Middle frontal gyrus (tissue), 1 donor: ENCODE data around the gene OSBPL5.

ENCODE experiments used
- DNase-seq: peaks from one replicate; pipeline ENCODE4 v3.0.0-alpha.2; 2015; ENCODE audit warnings: low spot score; ENCODE audit errors: extremely low spot score

The OSBPL5 gene

GRCh38 chr11:3152471-3153110 is 12.5 kb downstream of the OSBPL5 start:
- no peak for DNase-seq

GRCh38 chr11:3150726-3151125 is 14.4 kb downstream of the OSBPL5 start:
- DNase-seq: no peak

GRCh38 chr11:3149852-3150188 is 15.3 kb downstream of the OSBPL5 start:
- DNase-seq: no peak

- no peak for DNase-seq
Observed at GRCh38 chr11:3148990-3149851, 15.9 kb downstream of the OSBPL5 start.

GRCh38 chr11:3148255-3148989 is 16.7 kb downstream of the OSBPL5 start:
- no peak for DNase-seq

GRCh38 chr11:3147626-3148025 is 17.5 kb downstream of the OSBPL5 start:
- no peak for DNase-seq

GRCh38 chr11:3147257-3147619 is 17.9 kb downstream of the OSBPL5 start:
- DNase-seq: no peak

- no peak for DNase-seq
Observed at GRCh38 chr11:3146612-3147256, 18.4 kb downstream of the OSBPL5 start.

- no peak for DNase-seq
Observed at GRCh38 chr11:3145206-3145520, 19.9 kb downstream of the OSBPL5 start.

- no peak for DNase-seq
Observed at GRCh38 chr11:3144296-3145205, 20.6 kb downstream of the OSBPL5 start.

GRCh38 chr11:3143136-3143880 is 21.8 kb downstream of the OSBPL5 start:
- no peak for DNase-seq

- DNase-seq: no peak
Observed at GRCh38 chr11:3140291-3140603, 24.9 kb downstream of the OSBPL5 start.

GRCh38 chr11:3139481-3140290 is 25.4 kb downstream of the OSBPL5 start:
- DNase-seq: no peak

GRCh38 chr11:3139086-3139440 is 26.0 kb downstream of the OSBPL5 start:
- DNase-seq: no peak

- DNase-seq: no peak
Observed at GRCh38 chr11:3138178-3139085, 26.7 kb downstream of the OSBPL5 start.

GRCh38 chr11:3137486-3138177 is 27.5 kb downstream of the OSBPL5 start:
- DNase-seq: no peak

GRCh38 chr11:3136546-3137455 is 28.3 kb downstream of the OSBPL5 start:
- DNase-seq: no peak
